Osteoblast (primary cell): Measurements from ENCODE around the gene DOLK. TPM values are rescaled to one million over a fixed set of nuclear protein-coding genes. Genes with fewer than 3 reads are reported as not detected.
A peak's percentile ranks its signal among the peaks of the same experiment; 100 is the strongest.

Source experiments
- DNase-seq: peaks from one replicate; pipeline ENCODE4 v3.0.0; 2011; ENCODE audit warnings: low spot score, mixed read lengths; ENCODE audit not compliant: insufficient read length; ENCODE audit errors: missing footprints
- H2AFZ ChIP-seq: 2 replicates; pipeline ENCODE4 v1.6.0; 2011; ENCODE audit warnings: mild to moderate bottlenecking, low read length
- H3K27ac ChIP-seq: 2 replicates; pipeline ENCODE4 v1.5.1; 2011; ENCODE audit warnings: mild to moderate bottlenecking, low read depth, low read length, moderate library complexity
- H3K27me3 ChIP-seq: 2 replicates; pipeline ENCODE4 v1.6.0; 2012; ENCODE audit warnings: mild to moderate bottlenecking, control low read depth, inconsistent platforms, low read length, moderate library complexity; ENCODE audit not compliant: insufficient read depth
- H3K36me3 ChIP-seq: 2 replicates; pipeline ENCODE4 v1.5.1; 2011; ENCODE audit warnings: mild to moderate bottlenecking, low read length, control low read depth, moderate library complexity; ENCODE audit not compliant: insufficient read depth
- H3K4me1 ChIP-seq: 2 replicates; pipeline ENCODE4 v1.5.1; 2011; ENCODE audit warnings: mild to moderate bottlenecking, low read length, control low read depth, moderate library complexity; ENCODE audit not compliant: insufficient read depth
- H3K4me2 ChIP-seq: 2 replicates; pipeline ENCODE4 v1.6.0; 2011; ENCODE audit warnings: mild to moderate bottlenecking, low read length; ENCODE audit not compliant: insufficient read depth
- H3K4me3 ChIP-seq: fragments of 200-600 bp; sonication (generic); 3 replicates; pipeline ENCODE4 v1.5.1; 2012; ENCODE audit warnings: mild to moderate bottlenecking, low read length, inconsistent platforms; ENCODE audit not compliant: insufficient read depth
- H3K79me2 ChIP-seq: 2 replicates; pipeline ENCODE4 v1.6.0; 2012; ENCODE audit warnings: mild to moderate bottlenecking, low read length, control low read depth, inconsistent platforms; ENCODE audit not compliant: insufficient read depth
- H3K9me3 ChIP-seq: 2 replicates; pipeline ENCODE4 v1.5.1; 2011; ENCODE audit warnings: low read depth, low read length, control low read depth
- H4K20me1 ChIP-seq: 2 replicates; pipeline ENCODE4 v1.6.0; 2012; ENCODE audit warnings: mild to moderate bottlenecking, low read length, control low read depth; ENCODE audit not compliant: insufficient read depth
- total RNA-seq: library from RNA; depleted of rRNA; stranded (reverse); fragments of >200 nt; gene quantifications from 2 replicates; pipeline ENCODE4 v1.2.3, GENCODE V29; 2012
- TF ChIP-seq, protein P1 (sequence below): IDR thresholded peaks from 2 replicates; pipeline ENCODE4 v1.5.1; 2011; ENCODE audit warnings: mild to moderate bottlenecking, low read depth, low read length, moderate library complexity; ENCODE audit errors: extremely low read depth

DOLK gene
- total RNA-seq, 1 donor = 28.6 TPM

DNA sequence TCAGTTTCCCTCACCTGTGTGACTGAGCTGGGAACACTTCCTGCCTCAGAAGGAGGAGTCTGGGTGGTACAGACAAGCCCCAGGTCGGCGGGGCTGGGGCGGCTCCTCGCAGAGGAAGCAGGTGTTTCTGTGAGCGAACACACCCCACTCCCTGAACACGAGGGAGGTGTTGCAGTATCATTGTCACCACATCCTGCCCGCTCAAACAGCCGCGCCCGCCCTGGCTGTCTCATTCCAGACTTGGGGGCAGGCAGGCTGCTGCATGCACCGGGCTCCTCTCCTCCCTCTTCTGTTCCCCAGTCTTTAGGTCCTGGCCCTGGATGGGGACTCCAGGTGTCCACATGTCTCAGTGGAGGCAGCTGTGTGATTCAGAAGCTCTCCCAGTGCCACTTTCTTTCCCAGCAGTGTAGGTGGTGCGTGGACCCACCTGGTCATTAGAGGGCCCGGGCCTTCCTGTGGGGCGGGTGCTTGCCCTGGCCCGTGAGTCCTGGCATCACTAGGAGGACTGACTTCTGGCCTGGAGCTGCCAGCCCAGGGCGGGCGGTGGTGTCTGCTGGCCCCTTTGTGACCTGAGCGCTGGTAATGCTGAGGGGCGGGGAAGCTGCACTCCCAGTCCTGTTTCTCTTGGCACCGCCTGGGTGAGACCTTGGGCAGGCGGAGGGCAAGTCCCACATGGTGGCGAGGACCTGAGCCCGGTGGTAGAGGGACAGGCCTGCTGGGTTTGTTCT, 44.9 kb downstream of the DOLK start:
- H3K27me3 ChIP-seq = no peaks in the 10 kb centered on the region
- no peaks in the 10 kb centered on the region for H3K9me3 ChIP-seq
- peaks cover 24% of the 10 kb centered on the region for H3K36me3 ChIP-seq
- DNase-seq = peak; percentile 63
- H3K4me3 ChIP-seq = no peak overlapping the region
- H3K4me2 ChIP-seq = no peak overlapping the region
- no peak overlapping the region for H3K27ac ChIP-seq
- H2AFZ ChIP-seq = no peak overlapping the region
- TF ChIP-seq, protein P1, sequence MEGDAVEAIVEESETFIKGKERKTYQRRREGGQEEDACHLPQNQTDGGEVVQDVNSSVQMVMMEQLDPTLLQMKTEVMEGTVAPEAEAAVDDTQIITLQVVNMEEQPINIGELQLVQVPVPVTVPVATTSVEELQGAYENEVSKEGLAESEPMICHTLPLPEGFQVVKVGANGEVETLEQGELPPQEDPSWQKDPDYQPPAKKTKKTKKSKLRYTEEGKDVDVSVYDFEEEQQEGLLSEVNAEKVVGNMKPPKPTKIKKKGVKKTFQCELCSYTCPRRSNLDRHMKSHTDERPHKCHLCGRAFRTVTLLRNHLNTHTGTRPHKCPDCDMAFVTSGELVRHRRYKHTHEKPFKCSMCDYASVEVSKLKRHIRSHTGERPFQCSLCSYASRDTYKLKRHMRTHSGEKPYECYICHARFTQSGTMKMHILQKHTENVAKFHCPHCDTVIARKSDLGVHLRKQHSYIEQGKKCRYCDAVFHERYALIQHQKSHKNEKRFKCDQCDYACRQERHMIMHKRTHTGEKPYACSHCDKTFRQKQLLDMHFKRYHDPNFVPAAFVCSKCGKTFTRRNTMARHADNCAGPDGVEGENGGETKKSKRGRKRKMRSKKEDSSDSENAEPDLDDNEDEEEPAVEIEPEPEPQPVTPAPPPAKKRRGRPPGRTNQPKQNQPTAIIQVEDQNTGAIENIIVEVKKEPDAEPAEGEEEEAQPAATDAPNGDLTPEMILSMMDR = no peak
- H3K79me2 ChIP-seq = peaks cover 54% of the 10 kb centered on the region
- H4K20me1 ChIP-seq = peaks cover 3% of the 10 kb centered on the region
- H3K4me1 ChIP-seq = peaks cover 6% of the 10 kb centered on the region

DNA sequence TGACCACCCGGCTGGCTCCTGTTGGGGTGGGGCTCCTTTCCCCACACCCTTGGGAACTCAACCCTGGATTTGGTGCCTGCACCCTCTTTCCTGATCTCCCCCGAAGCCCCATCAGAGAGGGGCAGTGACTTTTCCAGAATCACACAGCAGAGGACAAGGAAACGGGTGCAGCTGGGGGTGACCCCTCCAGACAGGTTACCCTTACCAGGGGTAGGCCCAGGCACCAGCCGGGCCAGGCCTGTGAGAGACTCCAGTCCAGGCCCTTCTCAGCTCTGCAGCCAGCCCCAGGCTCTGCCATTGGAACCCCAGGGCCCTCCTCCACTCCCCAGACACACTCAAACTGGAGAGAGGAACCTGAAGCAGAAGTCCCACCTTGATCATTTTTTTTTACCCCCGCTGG, 45.6 kb downstream of the DOLK start:
- Histone ChIP-seq H3K4me2 (no peak overlapping the region), H3K79me2 (peaks cover 51% of the 10 kb centered on the region), H3K36me3 (peaks cover 24% of the 10 kb centered on the region), H4K20me1 (peaks cover 3% of the 10 kb centered on the region), H3K4me1 (peaks cover 6% of the 10 kb centered on the region), H3K9me3 (no peaks in the 10 kb centered on the region), H3K27ac (no peak overlapping the region), H2AFZ (no peak overlapping the region), H3K27me3 (no peaks in the 10 kb centered on the region), H3K4me3 (no peak overlapping the region)
- peak; percentile 11 for DNase-seq
- TF ChIP-seq, protein P1 = no peak

DNA sequence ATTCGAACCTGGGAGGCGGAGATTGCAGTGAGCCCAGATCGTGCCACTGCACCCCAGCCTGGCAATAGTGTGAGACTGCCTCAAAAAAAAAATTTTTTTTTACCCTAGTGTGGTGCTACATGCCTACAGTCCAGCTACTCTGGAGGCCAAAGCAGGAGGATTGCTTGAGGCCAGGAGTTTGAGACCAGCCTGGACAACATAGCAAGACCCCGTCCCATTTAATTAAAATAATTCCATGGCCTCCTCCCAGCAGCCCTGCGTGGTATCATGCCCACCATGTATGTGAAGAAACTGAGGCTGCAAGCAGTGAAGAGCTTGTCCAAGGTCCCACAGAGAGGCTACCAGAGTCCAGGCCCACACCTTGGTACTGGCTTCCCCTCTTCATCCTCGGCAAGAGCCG, 46.0 kb downstream of the DOLK start:
- Histone ChIP-seq H3K79me2 (peaks cover 53% of the 10 kb centered on the region), H3K4me2 (no peak overlapping the region), H3K36me3 (peaks cover 26% of the 10 kb centered on the region), H3K4me1 (peaks cover 6% of the 10 kb centered on the region), H3K27me3 (no peaks in the 10 kb centered on the region), H2AFZ (no peak overlapping the region), H3K4me3 (no peak overlapping the region), H3K27ac (no peak overlapping the region), H4K20me1 (peaks cover 4% of the 10 kb centered on the region), H3K9me3 (no peaks in the 10 kb centered on the region)
- TF ChIP-seq, protein P1 = no peak
- no peak for DNase-seq

DNA sequence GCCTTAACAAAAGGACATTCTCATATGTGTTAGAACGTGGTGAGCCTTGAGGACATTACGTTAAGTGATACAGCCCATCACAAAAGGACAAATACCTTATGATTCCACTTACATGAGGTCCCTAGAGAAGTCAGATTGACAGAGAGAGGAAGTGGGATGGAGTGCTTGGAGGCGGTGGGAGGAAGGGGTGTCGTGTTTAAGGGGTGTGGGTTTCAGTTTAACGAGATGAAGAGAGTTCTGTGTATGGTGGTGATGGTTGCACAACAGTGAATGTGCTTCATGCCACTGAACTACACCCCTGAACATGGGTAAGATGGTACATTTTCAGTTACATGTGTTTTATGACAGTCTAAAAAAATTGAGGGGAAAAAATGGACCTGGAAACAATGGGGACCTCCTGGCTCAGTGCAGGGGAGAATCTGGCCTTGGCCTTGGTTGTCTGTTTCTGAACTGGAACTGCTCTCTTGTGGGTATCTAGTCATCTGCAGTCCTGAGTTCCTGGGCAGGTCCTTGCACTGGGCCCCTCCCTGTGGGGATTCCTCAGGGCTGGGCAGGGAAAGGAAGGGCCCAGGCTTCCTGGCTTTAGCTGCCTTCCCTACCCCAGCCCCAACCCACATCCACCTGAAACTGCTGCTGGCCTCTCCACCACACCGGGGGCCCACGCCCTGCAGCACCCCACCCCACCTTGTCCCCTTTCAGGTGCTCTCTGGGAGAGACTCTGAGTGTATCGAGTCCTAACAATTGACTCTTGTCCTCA, 47.7 kb downstream of the DOLK start:
- H3K4me1 ChIP-seq = peaks cover 6% of the 10 kb centered on the region
- TF ChIP-seq, protein P1 = no peak
- H2AFZ ChIP-seq = no peak overlapping the region
- peaks cover 62% of the 10 kb centered on the region for H3K79me2 ChIP-seq
- H3K4me2 ChIP-seq = no peak overlapping the region
- no peak overlapping the region for H3K27ac ChIP-seq
- H4K20me1 ChIP-seq = peaks cover 2% of the 10 kb centered on the region
- peaks cover 42% of the 10 kb centered on the region for H3K36me3 ChIP-seq
- DNase-seq = peak; percentile 64
- no peak overlapping the region for H3K4me3 ChIP-seq
- H3K27me3 ChIP-seq = no peaks in the 10 kb centered on the region
- no peaks in the 10 kb centered on the region for H3K9me3 ChIP-seq
